ENCODE measurements around the gene MSRB3.

DNA sequence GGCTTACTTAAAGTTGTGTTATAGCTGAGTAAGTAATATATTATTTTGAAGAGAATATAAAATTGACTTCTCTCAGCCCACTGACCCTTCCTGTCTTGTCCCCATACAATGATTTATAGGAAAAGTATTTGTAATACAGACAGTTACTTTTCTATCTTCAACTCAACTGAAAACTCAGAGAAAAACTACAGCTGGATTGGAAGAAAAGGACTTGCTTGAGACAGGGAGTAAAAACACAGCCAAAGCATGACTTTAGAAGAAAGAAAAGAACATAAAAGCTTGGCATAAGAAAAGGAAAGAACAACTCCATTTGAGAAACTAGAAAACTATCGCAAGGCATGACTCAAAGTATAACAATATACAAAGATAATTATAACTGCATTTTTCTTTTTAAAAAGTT is 57.5 kb downstream of the MSRB3 start:
- TF ChIP-seq, protein P1, sequence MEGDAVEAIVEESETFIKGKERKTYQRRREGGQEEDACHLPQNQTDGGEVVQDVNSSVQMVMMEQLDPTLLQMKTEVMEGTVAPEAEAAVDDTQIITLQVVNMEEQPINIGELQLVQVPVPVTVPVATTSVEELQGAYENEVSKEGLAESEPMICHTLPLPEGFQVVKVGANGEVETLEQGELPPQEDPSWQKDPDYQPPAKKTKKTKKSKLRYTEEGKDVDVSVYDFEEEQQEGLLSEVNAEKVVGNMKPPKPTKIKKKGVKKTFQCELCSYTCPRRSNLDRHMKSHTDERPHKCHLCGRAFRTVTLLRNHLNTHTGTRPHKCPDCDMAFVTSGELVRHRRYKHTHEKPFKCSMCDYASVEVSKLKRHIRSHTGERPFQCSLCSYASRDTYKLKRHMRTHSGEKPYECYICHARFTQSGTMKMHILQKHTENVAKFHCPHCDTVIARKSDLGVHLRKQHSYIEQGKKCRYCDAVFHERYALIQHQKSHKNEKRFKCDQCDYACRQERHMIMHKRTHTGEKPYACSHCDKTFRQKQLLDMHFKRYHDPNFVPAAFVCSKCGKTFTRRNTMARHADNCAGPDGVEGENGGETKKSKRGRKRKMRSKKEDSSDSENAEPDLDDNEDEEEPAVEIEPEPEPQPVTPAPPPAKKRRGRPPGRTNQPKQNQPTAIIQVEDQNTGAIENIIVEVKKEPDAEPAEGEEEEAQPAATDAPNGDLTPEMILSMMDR (conservative IDR thresholded peaks at IDR 0.05; ENCODE audit: low read depth in 2 of 2), result no peak
- TF ChIP-seq POLR2AphosphoS5 (IDR thresholded peaks at IDR 0.05; ENCODE audit: low read depth) (no peak), CREB1 (CRISPR knock-in tag; IDR thresholded peaks at IDR 0.05; ENCODE audit: low read depth) (no peak)
- TF ChIP-seq, protein P2, sequence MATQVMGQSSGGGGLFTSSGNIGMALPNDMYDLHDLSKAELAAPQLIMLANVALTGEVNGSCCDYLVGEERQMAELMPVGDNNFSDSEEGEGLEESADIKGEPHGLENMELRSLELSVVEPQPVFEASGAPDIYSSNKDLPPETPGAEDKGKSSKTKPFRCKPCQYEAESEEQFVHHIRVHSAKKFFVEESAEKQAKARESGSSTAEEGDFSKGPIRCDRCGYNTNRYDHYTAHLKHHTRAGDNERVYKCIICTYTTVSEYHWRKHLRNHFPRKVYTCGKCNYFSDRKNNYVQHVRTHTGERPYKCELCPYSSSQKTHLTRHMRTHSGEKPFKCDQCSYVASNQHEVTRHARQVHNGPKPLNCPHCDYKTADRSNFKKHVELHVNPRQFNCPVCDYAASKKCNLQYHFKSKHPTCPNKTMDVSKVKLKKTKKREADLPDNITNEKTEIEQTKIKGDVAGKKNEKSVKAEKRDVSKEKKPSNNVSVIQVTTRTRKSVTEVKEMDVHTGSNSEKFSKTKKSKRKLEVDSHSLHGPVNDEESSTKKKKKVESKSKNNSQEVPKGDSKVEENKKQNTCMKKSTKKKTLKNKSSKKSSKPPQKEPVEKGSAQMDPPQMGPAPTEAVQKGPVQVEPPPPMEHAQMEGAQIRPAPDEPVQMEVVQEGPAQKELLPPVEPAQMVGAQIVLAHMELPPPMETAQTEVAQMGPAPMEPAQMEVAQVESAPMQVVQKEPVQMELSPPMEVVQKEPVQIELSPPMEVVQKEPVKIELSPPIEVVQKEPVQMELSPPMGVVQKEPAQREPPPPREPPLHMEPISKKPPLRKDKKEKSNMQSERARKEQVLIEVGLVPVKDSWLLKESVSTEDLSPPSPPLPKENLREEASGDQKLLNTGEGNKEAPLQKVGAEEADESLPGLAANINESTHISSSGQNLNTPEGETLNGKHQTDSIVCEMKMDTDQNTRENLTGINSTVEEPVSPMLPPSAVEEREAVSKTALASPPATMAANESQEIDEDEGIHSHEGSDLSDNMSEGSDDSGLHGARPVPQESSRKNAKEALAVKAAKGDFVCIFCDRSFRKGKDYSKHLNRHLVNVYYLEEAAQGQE (IDR thresholded peaks at IDR 0.05; ENCODE audit: unreplicated experiment), result no peak
